ENCODE results near the gene NANOS1.
A peak's percentile ranks its signal among the peaks of the same experiment; 100 is the strongest.
"Not testable (repeated sequence)": the region's sequence is repeated elsewhere in the genome, so short reads cannot be mapped to it uniquely, and the experiment has no call there.

NANOS1 gene

GRCh38 chr10:119020627-119020946 lies 8.9 kb upstream of the NANOS1 start:
- peak; percentile 16 to 31 for DNase-seq

GRCh38 chr10:119022846-119023552 lies 6.5 kb upstream of the NANOS1 start:
- no peak for DNase-seq

GRCh38 chr10:119023553-119023868 lies 6.0 kb upstream of the NANOS1 start:
- no peak for DNase-seq

GRCh38 chr10:119024882-119025281 lies 4.6 kb upstream of the NANOS1 start:
- no peak for DNase-seq

GRCh38 chr10:119025336-119025735 lies 4.2 kb upstream of the NANOS1 start:
- DNase-seq: no peak

GRCh38 chr10:119025776-119026175 lies 3.7 kb upstream of the NANOS1 start:
- DNase-seq: no peak

GRCh38 chr10:119026301-119027110 lies 3.0 kb upstream of the NANOS1 start:
- no peak for DNase-seq

GRCh38 chr10:119028445-119028899 lies 1.0 kb upstream of the NANOS1 start:
- not testable (repeated sequence) for DNase-seq

- peak; percentile 80 to 84 for DNase-seq
Observed at GRCh38 chr10:119028900-119029612, 458 bp upstream of the NANOS1 start.

GRCh38 chr10:119030421-119031250 lies 1.1 kb downstream of the NANOS1 start:
- DNase-seq: peak; percentile 57 to 66

GRCh38 chr10:119031496-119032059 lies 2.1 kb downstream of the NANOS1 start:
- DNase-seq: no peak

- no peak for DNase-seq
Observed at GRCh38 chr10:119039161-119039560, 9.6 kb downstream of the NANOS1 start.

- no peak for DNase-seq
Observed at GRCh38 chr10:119041326-119041725, 11.8 kb downstream of the NANOS1 start.

- no peak for DNase-seq
Observed at GRCh38 chr10:119042169-119042568, 12.7 kb downstream of the NANOS1 start.

GRCh38 chr10:119045561-119045960 lies 16.0 kb downstream of the NANOS1 start:
- DNase-seq: no peak

- no peak for DNase-seq
Observed at GRCh38 chr10:119049361-119049760, 19.8 kb downstream of the NANOS1 start.

- DNase-seq: no peak
Observed at GRCh38 chr10:119049777-119050176, 20.3 kb downstream of the NANOS1 start.

GRCh38 chr10:119051775-119052174 lies 22.3 kb downstream of the NANOS1 start:
- no peak for DNase-seq

- no peak for DNase-seq
Observed at GRCh38 chr10:119055472-119055871, 26.0 kb downstream of the NANOS1 start.

- no peak for DNase-seq
Observed at GRCh38 chr10:119058010-119058409, 28.5 kb downstream of the NANOS1 start.

- DNase-seq: no peak
Observed at GRCh38 chr10:119059557-119059956, 30.0 kb downstream of the NANOS1 start.

- DNase-seq: no peak
Observed at GRCh38 chr10:119060107-119060506, 30.6 kb downstream of the NANOS1 start.

- no peak for DNase-seq
Observed at GRCh38 chr10:119061352-119061751, 31.8 kb downstream of the NANOS1 start.

All from activated CD4-positive, alpha-beta T cell treated with anti-CD3 and anti-CD28 coated beads, Interleukin-2, amount 50 U/mL, for 48 hours (primary cell).